Measurements from ENCODE around the gene ERG. TPM values are rescaled to one million over a fixed set of nuclear protein-coding genes. Genes with fewer than 3 reads are reported as not detected.

The ERG gene
- total RNA-seq, 1 donor from 2014 or later, result 10.0 TPM

GRCh38 chr21:38389896-38390295, 108.4 kb downstream of the ERG start:
- no peak for DNase-seq (ENCODE audit: low spot score)

DNA sequence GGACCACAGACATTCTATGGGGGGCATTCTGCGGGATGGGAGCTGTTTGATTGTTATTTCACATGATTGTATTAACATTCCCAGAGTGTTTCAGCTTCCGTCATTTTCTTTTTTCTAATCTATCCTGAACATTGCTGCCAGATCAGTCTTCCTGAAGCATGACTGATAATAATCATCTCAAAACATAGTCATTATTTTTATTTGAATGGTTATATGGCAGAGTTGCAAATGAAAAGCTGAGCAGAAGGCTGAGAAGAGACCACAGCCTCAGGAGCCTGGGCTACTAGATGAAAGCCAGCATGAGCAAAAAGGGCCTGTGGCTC, 109.0 kb downstream of the ERG start:
- no peak for DNase-seq (ENCODE audit: low spot score)

- no peak for DNase-seq (ENCODE audit: low spot score)
Measured at GRCh38 chr21:38388647-38389353, 109.5 kb downstream of the ERG start.

- DNase-seq (ENCODE audit: low spot score), result no peak
Measured at GRCh38 chr21:38388203-38388602, 110.1 kb downstream of the ERG start.

- no peak for DNase-seq (ENCODE audit: low spot score)
Measured at GRCh38 chr21:38386967-38387366, 111.3 kb downstream of the ERG start.

DNA sequence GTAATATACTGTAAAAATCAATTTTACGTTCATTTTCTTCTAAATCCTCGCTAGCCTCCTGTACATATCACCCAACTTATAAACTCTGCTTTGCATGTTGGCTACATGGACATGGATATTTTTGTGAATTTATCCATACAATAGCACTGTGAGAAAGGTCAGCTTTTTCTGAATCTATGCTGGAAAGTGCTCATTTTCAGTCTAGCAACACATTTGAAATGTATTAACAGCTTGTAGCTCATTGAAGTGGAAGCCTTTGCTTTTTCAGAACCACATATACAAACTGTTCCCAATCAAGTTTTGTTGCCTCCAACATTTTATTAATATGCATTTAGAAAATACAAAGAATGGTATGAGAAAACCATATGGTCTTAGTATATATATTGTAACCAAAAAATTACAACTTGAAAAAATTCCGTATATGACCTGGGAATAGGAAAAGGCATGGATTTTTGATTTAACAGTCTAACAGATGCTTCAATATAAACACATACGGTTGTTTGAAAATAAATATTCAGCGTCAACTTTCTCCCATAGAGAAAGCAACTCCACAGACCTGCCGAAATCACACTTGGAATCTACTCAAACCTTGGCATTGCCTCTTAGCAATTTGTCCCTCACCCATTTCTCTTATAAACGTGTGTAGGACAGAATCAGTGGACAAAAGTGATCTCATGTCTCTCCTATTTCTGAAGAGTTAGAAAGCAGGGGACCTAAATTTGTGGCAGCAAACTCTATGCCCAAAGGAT, 112.7 kb downstream of the ERG start:
- DNase-seq (ENCODE audit: low spot score), result no peak

DNA sequence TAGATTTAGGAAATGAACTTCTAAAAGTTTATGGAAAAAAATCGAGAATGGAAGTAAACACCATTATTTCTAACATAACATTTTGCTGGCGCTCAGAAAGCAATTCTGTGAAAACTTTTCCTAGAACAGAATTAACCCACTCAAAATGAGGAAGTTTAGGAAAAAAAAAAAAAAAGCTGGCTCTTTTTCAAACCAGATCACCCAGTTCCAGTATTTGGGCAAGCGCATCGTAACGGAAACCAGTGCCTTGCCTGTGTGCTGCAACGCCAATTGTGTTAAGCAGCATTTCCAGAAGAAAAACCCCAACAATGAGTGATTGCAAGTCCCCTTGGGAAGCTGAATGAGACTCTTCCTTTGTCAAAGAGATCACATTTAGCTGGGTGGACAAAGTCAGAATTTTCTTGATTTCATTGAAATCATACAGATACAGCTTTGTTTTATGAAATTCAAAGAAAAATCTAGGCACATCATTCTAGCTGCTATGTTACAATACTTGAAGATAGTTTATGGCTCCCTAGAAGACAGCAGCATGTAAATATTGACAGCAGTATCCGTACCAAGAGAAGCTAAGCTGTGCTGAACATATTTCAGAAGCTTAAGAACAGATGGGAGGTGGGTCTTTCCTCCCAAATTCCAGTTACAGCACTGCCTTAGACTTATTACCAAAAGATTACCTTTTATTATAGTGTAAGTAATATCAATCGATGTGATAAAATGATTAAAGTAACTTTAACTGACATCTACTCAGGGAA, 113.4 kb downstream of the ERG start:
- no peak for DNase-seq (ENCODE audit: low spot score)

GRCh38 chr21:38384238-38384560, 114.1 kb downstream of the ERG start:
- no peak for DNase-seq (ENCODE audit: low spot score)

GRCh38 chr21:38383411-38384237, 114.7 kb downstream of the ERG start:
- DNase-seq (ENCODE audit: low spot score), result no peak

- no peak for DNase-seq (ENCODE audit: low spot score)
Measured at GRCh38 chr21:38380481-38381137, 117.7 kb downstream of the ERG start.

DNA sequence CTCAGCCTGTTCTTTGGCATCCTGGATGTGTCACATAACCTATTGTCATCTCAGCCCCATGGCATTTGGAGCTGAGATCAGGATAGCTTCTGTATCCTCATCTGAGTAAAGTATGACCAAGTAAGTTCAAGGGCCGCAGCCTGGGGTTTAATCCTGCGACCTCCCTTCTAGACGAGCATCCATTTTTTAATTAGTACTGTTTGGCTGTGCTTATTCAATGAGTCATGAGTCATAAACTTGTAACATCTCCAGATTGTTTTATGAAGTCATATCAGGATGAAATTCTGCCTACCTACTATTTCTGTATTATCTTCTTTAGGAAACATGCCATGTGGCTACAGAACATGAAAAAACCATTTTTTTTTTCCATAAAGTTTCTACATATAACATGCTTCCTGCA, 119.1 kb downstream of the ERG start:
- DNase-seq (ENCODE audit: low spot score), result no peak

DNA sequence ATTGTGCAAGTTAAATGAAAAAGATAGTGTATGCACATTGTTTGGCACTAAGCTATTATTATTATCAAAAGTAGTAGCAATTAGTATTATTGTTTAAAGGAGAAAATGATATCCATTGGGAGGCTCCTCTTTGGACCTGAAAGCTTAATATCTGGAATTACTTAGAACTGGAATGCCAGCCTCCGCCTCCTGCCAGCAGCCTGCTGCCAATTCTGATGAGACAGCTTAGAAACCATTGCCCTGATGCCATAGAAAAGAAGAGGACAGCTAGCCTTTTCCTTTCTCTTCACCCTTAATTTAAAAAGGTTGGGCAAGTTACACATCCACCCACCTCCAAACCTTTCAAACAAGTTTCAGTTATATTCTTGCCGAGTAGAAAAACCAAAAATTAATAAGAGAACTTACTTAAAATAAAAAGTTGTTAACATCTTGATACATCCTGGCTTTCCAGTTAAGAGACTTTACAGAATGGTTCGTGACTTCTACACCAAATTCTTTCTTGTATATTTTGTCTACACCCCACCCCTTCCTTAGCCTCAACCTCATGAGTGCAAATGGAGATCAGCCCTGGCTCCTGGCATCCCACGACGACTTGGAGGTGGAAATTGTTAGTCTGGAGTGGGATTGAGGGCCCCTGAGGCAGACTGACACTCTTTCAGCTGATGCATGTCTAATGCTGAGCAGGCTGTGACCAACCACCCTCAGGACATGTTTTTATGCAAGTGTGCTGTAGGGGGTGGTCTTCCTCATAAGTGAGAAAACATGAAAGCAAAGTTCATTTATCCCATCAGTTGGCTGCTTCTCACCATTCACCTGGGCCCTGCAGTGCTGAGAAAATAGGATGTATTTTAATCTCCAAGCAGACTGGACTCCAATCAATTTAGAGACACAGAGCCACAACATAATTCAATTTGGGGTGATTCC, 120.8 kb downstream of the ERG start:
- DNase-seq (ENCODE audit: low spot score), result no peak

GRCh38 chr21:38376693-38377092, 121.6 kb downstream of the ERG start:
- DNase-seq (ENCODE audit: low spot score), result no peak

GRCh38 chr21:38376235-38376634, 122.0 kb downstream of the ERG start:
- no peak for DNase-seq (ENCODE audit: low spot score)

- no peak for DNase-seq (ENCODE audit: low spot score)
Measured at GRCh38 chr21:38367646-38368045, 130.6 kb downstream of the ERG start.

DNA sequence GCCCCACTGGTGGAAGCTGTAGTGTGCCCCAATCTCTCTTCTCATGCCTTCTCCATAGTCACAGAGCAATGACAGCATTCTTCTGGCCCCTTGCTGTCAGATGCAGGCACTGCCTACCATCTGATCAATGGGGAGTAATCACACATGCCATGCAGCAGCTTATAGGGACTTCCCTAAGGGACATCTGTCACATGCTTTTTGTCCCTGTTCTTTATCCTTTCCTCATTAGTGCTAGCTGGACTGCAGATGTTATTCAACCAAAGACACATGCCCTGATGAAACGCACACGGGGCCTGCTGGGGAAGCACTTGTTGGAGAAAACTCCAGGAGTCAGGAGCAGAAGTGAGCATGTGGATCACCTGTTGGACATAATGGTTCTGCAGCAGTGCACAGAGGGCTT, 132.8 kb downstream of the ERG start:
- no peak for DNase-seq (ENCODE audit: low spot score)

GRCh38 chr21:38363693-38364092, 134.6 kb downstream of the ERG start:
- no peak for DNase-seq (ENCODE audit: low spot score)

DNA sequence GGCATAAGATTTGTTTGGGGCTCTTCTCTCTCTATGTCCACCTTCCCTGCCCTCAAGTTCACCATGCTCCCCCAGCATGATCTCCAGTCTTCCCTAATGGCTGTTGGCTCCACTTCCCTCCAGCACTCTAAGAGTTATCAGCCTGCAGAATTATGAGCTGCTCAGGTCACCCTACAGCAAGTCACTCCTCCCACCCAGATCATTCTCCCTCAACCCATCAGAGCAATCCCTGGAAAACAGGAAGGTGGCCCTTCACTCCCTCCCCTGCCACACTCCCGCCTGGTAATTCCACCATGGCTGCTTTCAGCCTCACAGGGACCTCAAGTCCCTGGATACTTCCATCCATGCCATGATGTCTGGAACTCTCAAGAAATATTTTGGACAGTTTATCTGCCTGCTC, 137.0 kb downstream of the ERG start:
- DNase-seq (ENCODE audit: low spot score), result no peak

DNA sequence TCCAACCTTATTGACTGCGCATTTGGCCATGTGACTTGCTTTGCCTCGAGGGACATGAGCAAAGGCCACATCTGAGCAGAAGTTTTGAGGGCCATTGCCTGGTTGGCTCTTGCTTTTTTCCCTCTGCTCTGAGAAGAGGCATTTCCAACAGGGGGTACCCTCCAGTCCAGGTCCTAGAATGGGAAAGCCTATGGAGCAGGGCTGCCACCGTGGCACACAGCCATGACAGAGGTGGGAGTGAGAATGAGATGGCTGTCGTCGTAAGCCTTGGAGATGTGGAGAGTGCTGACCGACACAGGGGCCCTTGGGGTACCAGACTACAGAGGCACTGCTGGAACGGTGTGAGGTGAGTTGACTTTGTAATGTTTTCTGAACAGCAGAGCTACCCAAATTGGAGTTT, 138.4 kb downstream of the ERG start:
- DNase-seq (ENCODE audit: low spot score), result no peak

- no peak for DNase-seq (ENCODE audit: low spot score)
Measured at GRCh38 chr21:38359090-38359489, 139.2 kb downstream of the ERG start.

GRCh38 chr21:38358666-38359065, 139.6 kb downstream of the ERG start:
- no peak for DNase-seq (ENCODE audit: low spot score)

Data from mucosa of gallbladder (tissue), 1 donor.